A549 (cell line): Measurements from ENCODE around the gene FAM120B. TPM values are rescaled to one million over a fixed set of nuclear protein-coding genes. Genes with fewer than 3 reads are reported as not detected.

Source experiments
- ATAC-seq, 2 experiments: fragments of 200-7000 bp in 1 of 2; fragments of >200 bp in 1 of 2; cut with Nextera tagmentation in 1 of 2; cut with Tn5 transposase in 1 of 2; 3 replicates each; pipeline versions ENCODE4 v1.8.0 to v1.9.1; 2018 to 2020; ENCODE audit warnings: mild to moderate bottlenecking in 1 of 2, moderate library complexity in 1 of 2
- CTCF ChIA-PET: fragments of 300-600 bp; sonication (Branson Sonifier 250); formaldehyde crosslinking; extraction: SDS; loops from one replicate; lab custom pipeline; 2021; ENCODE audit warnings: antibody characterized with exemption, inconsistent platforms; lab: Yijun Ruan, JAX
- POLR2A ChIA-PET: fragments of 350-600 bp; formaldehyde crosslinking; extraction: SDS; loops from one replicate; lab custom pipeline; 2021; ENCODE audit warnings: antibody characterized with exemption, inconsistent platforms; lab: Yijun Ruan, JAX
- DNase-seq, 2 experiments: peaks; one replicate each; pipeline versions ENCODE4 v3.0.0 to v3.0.0-alpha.2; 2011 to 2016; ENCODE audit warnings: low read depth in 1 of 2, low spot score in 1 of 2
- FAIRE-seq: peaks from 2 replicates; lab custom pipeline; 2011; peaks lifted over from hg19 to GRCh38; lab: Jason Lieb, UNC
- H3K27ac ChIP-seq, 2 experiments: fragments of >200 bp; sonication (Bioruptor Twin); formaldehyde crosslinking; 3 replicates each; pipeline ENCODE4 v1.5.1; 2016 to 2017
- H3K4me1 ChIP-seq: fragments of >200 bp; sonication (Bioruptor Twin); formaldehyde crosslinking; 3 replicates; pipeline ENCODE4 v1.6.1; 2016
- H3K4me2 ChIP-seq: fragments of >200 bp; sonication (Bioruptor Twin); formaldehyde crosslinking; 3 replicates; pipeline ENCODE4 v1.6.1; 2016
- H3K4me3 ChIP-seq: fragments of >200 bp; sonication (Bioruptor Twin); formaldehyde crosslinking; 3 replicates; pipeline ENCODE4 v1.5.1; 2016
- H3K9me3 ChIP-seq: fragments of >200 bp; sonication (Bioruptor Twin); formaldehyde crosslinking; 3 replicates; pipeline ENCODE4 v1.6.1; 2016
- CBX2 ChIP-seq: fragments of 200-600 bp; sonication (generic); IDR thresholded peaks from 2 replicates; pipeline ENCODE4 v1.6.1; 2016; ENCODE audit warnings: low read depth, mild to moderate bottlenecking, borderline replicate concordance
- EP300 ChIP-seq, 2 experiments: fragments of >200 bp; sonication (Bioruptor Twin); formaldehyde crosslinking; IDR thresholded peaks; 2 replicates in 1 of 2; 3 replicates in 1 of 2; pipeline ENCODE4 v1.6.1; 2016 to 2017
- HOXA7 ChIP-seq: fragments of 250-450 bp; sonication (Bioruptor Pico); IDR thresholded peaks from 2 replicates; pipeline ENCODE4 v1.5.0; 2020; ENCODE audit warnings: mild to moderate bottlenecking, moderate library complexity
- HOXB13 ChIP-seq: fragments of 250-450 bp; sonication (Bioruptor Pico); IDR thresholded peaks from 2 replicates; pipeline ENCODE4 v1.5.0; 2020; ENCODE audit warnings: low read depth, mild to moderate bottlenecking, moderate library complexity
- MAZ ChIP-seq: fragments of 150-350 bp; IDR thresholded peaks from 2 replicates; pipeline ENCODE4 v1.6.1; 2014; ENCODE audit warnings: antibody characterized with exemption, low read depth, low read length, borderline replicate concordance
- MYC ChIP-seq: IDR thresholded peaks from 2 replicates; pipeline ENCODE4 v1.6.1; 2012; ENCODE audit warnings: mild to moderate bottlenecking, inconsistent platforms, low read length, improper control_type of control experiment, borderline replicate concordance
- NFE2L2 ChIP-seq: fragments of 150-350 bp; conservative IDR thresholded peaks from 2 replicates; pipeline ENCODE4 v1.6.1; 2014; ENCODE audit warnings: low read length
- POLR2AphosphoS2 ChIP-seq: conservative IDR thresholded peaks from 2 replicates; pipeline ENCODE4 v1.6.1; 2012; ENCODE audit warnings: low read length, improper control_type of control experiment, inconsistent platforms
- RAD21 ChIP-seq, 2 experiments: fragments of >200 bp in 1 of 2; sonication (Bioruptor Twin) in 1 of 2; formaldehyde crosslinking in 1 of 2; IDR thresholded peaks in 1 of 2; conservative IDR thresholded peaks in 1 of 2; 2 replicates in 1 of 2; 3 replicates in 1 of 2; pipeline ENCODE4 v1.6.1; 2012 to 2018; ENCODE audit warnings: inconsistent platforms in 1 of 2
- RNF2 ChIP-seq: fragments of 200-600 bp; sonication (generic); IDR thresholded peaks from 2 replicates; pipeline ENCODE4 v1.6.1; 2016; ENCODE audit warnings: low read depth, mild to moderate bottlenecking, antibody characterized with exemption, moderate library complexity, borderline replicate concordance
- WGBS: methylation state at CpG from one replicate; pipeline ENCODE4 v1.1.6; 2017; ENCODE audit errors: missing lambda C conversion rate; 5-methylcytosine and 5-hydroxymethylcytosine counted together
- polyA plus RNA-seq, 4 experiments: library from polyadenylated mRNA; depleted of rRNA in 3 of 4; stranded (reverse); fragments of >200 nt; fragmentation: RNase III in 1 of 4; extraction: RNeasy Plus Mini Kit Qiagen cat#74134 plus additional on column Dnase treatment in 1 of 4; gene quantifications; 2 replicates in 3 of 4; 3 replicates in 1 of 4; pipeline ENCODE4 v1.2.3, GENCODE V29; 2011 to 2017
- TF ChIP-seq, protein P1 (sequence below): fragments of 250-450 bp; sonication (Bioruptor Pico); IDR thresholded peaks from 2 replicates; pipeline ENCODE4 v1.5.0; 2021; ENCODE audit warnings: mild to moderate bottlenecking, moderate library complexity, borderline replicate concordance
- TF ChIP-seq, protein P2 (sequence below): IDR thresholded peaks from 2 replicates; pipeline ENCODE4 v1.6.1; 2012
- TF ChIP-seq, protein P3 (sequence below): fragments of 250-450 bp; sonication (Bioruptor Pico); IDR thresholded peaks from 2 replicates; pipeline ENCODE4 v1.5.0; 2020; ENCODE audit warnings: low read depth, mild to moderate bottlenecking, moderate library complexity
- TF ChIP-seq, protein P4 (sequence below): fragments of >200 bp; sonication (Bioruptor Twin); formaldehyde crosslinking; IDR thresholded peaks from 3 replicates; pipeline ENCODE4 v1.5.1; 2016

Gene FAM120B
- polyA plus RNA-seq, 2 of the 4 experiments (the other 2 are of a cell fraction) = 7.0 to 7.7 TPM

DNA sequence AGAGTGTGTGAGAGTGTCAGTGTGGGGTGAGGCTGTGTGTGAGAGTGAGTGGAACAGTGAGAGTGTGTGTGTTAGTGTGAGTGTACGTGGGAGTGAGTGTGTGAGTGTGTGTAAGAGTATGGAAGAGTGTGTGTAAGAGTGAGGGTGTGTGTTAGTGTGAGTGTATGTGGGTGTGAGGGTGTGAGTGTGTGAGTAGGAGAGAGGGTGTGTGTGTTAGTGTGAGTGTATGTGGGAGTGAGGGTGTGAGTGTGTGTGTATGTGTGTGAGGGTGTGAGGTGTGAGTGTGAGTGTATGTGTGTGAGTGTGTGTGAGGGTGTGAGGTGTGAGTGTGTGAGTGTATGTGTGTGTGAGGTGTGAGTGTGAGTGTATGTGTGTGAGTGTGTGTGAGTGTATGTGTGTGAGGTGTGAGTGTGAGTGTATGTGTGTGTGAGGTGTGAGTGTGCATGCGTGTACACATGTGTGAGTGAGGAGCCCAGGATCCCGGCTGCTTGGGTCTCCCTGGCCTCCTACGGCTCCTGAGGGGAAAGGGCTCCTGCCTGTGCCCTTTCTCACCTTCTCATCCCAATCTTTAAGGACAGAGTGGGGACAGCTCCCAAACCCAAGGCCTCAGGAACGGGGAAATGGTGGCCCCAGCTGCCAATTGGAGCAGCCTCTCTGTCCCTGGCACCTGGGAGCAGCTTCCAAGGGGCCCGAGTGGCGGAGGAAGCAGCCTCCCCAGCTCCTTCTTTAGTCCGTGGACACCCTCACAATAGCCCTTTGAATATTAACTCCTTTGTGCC, 146.4 kb downstream of the FAM120B start:
- no peaks in the 10 kb centered on the region for H3K4me1 ChIP-seq
- WGBS = 72% methylated on average over 8 of the region's 8 CpGs
- TF ChIP-seq, protein P1, sequence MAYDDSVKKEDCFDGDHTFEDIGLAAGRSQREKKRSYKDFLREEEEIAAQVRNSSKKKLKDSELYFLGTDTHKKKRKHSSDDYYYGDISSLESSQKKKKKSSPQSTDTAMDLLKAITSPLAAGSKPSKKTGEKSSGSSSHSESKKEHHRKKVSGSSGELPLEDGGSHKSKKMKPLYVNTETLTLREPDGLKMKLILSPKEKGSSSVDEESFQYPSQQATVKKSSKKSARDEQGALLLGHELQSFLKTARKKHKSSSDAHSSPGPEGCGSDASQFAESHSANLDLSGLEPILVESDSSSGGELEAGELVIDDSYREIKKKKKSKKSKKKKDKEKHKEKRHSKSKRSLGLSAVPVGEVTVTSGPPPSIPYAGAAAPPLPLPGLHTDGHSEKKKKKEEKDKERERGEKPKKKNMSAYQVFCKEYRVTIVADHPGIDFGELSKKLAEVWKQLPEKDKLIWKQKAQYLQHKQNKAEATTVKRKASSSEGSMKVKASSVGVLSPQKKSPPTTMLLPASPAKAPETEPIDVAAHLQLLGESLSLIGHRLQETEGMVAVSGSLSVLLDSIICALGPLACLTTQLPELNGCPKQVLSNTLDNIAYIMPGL = no peak
- TF ChIP-seq RAD21 (conservative IDR thresholded peaks at IDR 0.05 in 1 of 2, IDR thresholded peaks at IDR 0.05 in 1 of 2) (no peak), HOXA7 (CRISPR knock-in tag) (no peak), CBX2 (no peak), RNF2 (no peak), NFE2L2 (no peak)
- TF ChIP-seq, protein P2, sequence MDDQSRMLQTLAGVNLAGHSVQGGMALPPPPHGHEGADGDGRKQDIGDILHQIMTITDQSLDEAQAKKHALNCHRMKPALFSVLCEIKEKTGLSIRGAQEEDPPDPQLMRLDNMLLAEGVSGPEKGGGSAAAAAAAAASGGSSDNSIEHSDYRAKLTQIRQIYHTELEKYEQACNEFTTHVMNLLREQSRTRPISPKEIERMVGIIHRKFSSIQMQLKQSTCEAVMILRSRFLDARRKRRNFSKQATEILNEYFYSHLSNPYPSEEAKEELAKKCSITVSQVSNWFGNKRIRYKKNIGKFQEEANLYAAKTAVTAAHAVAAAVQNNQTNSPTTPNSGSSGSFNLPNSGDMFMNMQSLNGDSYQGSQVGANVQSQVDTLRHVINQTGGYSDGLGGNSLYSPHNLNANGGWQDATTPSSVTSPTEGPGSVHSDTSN = no peak
- TF ChIP-seq, protein P3, sequence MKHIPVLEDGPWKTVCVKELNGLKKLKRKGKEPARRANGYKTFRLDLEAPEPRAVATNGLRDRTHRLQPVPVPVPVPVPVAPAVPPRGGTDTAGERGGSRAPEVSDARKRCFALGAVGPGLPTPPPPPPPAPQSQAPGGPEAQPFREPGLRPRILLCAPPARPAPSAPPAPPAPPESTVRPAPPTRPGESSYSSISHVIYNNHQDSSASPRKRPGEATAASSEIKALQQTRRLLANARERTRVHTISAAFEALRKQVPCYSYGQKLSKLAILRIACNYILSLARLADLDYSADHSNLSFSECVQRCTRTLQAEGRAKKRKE = no peak
- TF ChIP-seq, all 56 proteins: peak for 0
- CTCF ChIA-PET = no interaction called here
- no peak for ATAC-seq
- no peak overlapping the region for H3K4me2 ChIP-seq
- DNase-seq = no peak
- no peak for FAIRE-seq
- POLR2A ChIA-PET = no interaction called here
- no peaks in the 10 kb centered on the region for H3K9me3 ChIP-seq
- no peak overlapping the region for H3K27ac ChIP-seq
- H3K4me3 ChIP-seq = no peak overlapping the region

DNA sequence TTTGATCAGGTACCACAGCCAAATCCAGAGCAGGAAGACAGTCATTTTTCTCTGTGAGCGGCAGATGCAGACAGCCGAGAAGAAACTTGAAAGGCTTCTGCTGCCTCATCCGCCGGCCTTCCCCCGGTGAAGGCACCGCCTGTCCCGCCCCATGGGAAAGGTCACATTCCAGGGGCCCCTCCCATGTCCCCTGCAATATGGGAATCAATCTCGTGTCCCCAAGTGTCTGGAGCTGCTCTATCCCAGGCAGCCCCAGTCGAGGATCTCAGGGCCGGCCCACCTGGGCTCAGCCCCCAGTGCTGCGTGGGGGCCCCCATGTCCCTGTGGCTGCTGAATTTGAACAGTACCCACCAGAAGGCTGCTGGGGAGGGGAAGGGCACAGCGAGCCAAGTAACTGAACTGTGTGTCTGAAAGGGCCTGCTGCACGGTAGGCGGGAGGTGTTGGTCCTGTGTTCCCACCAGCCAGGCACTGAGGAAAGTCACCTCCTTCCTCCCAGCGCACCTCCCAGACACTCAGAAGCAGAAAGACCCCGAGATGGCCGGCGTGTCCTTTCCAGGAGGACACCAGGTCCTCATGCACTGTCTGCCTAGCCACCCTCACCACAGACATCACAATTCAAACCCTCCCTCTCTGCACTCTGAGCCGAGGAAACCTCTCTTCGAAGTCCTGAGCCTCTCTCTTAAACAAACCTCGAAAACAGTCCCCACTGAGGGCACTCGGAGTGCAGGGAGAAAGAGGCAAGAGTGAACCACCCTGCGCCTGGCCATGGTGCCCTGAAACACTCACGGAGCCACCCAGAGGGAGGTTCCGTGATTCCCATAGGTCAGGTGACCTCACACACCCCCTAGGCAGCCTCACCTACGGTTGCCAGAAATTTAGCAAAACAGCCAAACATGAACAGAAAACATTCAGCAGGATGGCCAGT, 147.3 kb downstream of the FAM120B start:
- WGBS = 70% methylated on average over 16 of the region's 26 CpGs
- no peak for FAIRE-seq
- ChIA-PET CTCF (no interaction called here), POLR2A (no interaction called here)
- Histone ChIP-seq H3K4me3 (no peak overlapping the region), H3K27ac (no peak overlapping the region), H3K4me2 (no peak overlapping the region), H3K4me1 (no peaks in the 10 kb centered on the region), H3K9me3 (no peaks in the 10 kb centered on the region)
- TF ChIP-seq, protein P4, sequence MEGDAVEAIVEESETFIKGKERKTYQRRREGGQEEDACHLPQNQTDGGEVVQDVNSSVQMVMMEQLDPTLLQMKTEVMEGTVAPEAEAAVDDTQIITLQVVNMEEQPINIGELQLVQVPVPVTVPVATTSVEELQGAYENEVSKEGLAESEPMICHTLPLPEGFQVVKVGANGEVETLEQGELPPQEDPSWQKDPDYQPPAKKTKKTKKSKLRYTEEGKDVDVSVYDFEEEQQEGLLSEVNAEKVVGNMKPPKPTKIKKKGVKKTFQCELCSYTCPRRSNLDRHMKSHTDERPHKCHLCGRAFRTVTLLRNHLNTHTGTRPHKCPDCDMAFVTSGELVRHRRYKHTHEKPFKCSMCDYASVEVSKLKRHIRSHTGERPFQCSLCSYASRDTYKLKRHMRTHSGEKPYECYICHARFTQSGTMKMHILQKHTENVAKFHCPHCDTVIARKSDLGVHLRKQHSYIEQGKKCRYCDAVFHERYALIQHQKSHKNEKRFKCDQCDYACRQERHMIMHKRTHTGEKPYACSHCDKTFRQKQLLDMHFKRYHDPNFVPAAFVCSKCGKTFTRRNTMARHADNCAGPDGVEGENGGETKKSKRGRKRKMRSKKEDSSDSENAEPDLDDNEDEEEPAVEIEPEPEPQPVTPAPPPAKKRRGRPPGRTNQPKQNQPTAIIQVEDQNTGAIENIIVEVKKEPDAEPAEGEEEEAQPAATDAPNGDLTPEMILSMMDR = no peak
- TF ChIP-seq POLR2AphosphoS2 (no peak), MYC (no peak), EP300 (IDR thresholded peaks at IDR 0.05) (no peak), MAZ (no peak), HOXB13 (CRISPR knock-in tag) (no peak)
- ATAC-seq = no peak
- no peak for DNase-seq
